HepG2 (cell line): ENCODE measurements around the gene CCDC33. TPM values are rescaled to one million over a fixed set of nuclear protein-coding genes. Genes with fewer than 3 reads are reported as not detected.

Source experiments
- BHLHE40 ChIP-seq: IDR thresholded peaks from 2 replicates; pipeline ENCODE4 v1.6.1; 2011; ENCODE audit warnings: low read length, improper control_type of control experiment
- FOXC1 ChIP-seq: sonication (generic); formaldehyde crosslinking; IDR thresholded peaks from 2 replicates; pipeline ENCODE4 v1.8.0; 2022; ENCODE audit warnings: mild to moderate bottlenecking, missing genetic modification reagents, borderline replicate concordance
- HOMEZ ChIP-seq: IDR thresholded peaks from 2 replicates; pipeline ENCODE4 v1.6.1; 2016; ENCODE audit warnings: low read depth
- JARID2 ChIP-seq: sonication (generic); formaldehyde crosslinking; IDR thresholded peaks from 2 replicates; pipeline ENCODE4 v1.8.1; 2023; ENCODE audit warnings: missing genetic modification reagents, inconsistent platforms; ENCODE audit not compliant: insufficient replicate concordance
- NR2F2 ChIP-seq: IDR thresholded peaks from 2 replicates; pipeline ENCODE4 v1.6.1; 2012; ENCODE audit warnings: low read depth, inconsistent platforms, borderline replicate concordance
- RFXAP ChIP-seq: sonication (generic); formaldehyde crosslinking; IDR thresholded peaks from 2 replicates; pipeline ENCODE4 v1.4.0; 2020; ENCODE audit warnings: missing genetic modification reagents, borderline replicate concordance
- TCF7 ChIP-seq: sonication (generic); IDR thresholded peaks from 2 replicates; pipeline ENCODE4 v1.6.1; 2016; ENCODE audit warnings: antibody characterized with exemption, low read depth
- ZNF274 ChIP-seq: sonication (generic); formaldehyde crosslinking; IDR thresholded peaks from 2 replicates; pipeline ENCODE4 v1.5.1; 2020; ENCODE audit warnings: mild to moderate bottlenecking, missing genetic modification reagents
- ZNF318 ChIP-seq: sonication (generic); formaldehyde crosslinking; IDR thresholded peaks from 2 replicates; pipeline ENCODE4 v1.4.0; 2020; ENCODE audit warnings: mild to moderate bottlenecking, missing genetic modification reagents
- ZNF33A ChIP-seq: sonication (generic); formaldehyde crosslinking; IDR thresholded peaks from 2 replicates; pipeline ENCODE4 v1.5.1; 2020; ENCODE audit warnings: missing genetic modification reagents, mild to moderate bottlenecking, moderate library complexity, borderline replicate concordance
- ZNF441 ChIP-seq: sonication (generic); formaldehyde crosslinking; IDR thresholded peaks from 2 replicates; pipeline ENCODE4 v1.7.0; 2021; ENCODE audit warnings: missing genetic modification reagents, borderline replicate concordance
- ZNF672 ChIP-seq: sonication (generic); formaldehyde crosslinking; IDR thresholded peaks from 2 replicates; pipeline ENCODE4 v1.8.1; 2022; ENCODE audit warnings: missing genetic modification reagents
- polyA plus RNA-seq, 8 experiments: library from polyadenylated mRNA; depleted of rRNA in 3 of 8; stranded (reverse) in 7 of 8; unstranded in 1 of 8; fragments of >200 nt; fragmentation: Illumina TruSeq in 4 of 8; extraction: Trizol in 4 of 8; gene quantifications; 2 replicates each; pipeline versions ENCODE4 v1.2.1 to v1.2.3, GENCODE V29; 2011 to 2016; ENCODE audit warnings: low read depth in 4 of 8, missing spikeins in 1 of 8, mixed read lengths in 1 of 8; ENCODE audit not compliant: insufficient read depth in 1 of 8
- total RNA-seq, 5 experiments: library from RNA; depleted of rRNA; stranded (reverse); fragments of >200 nt; fragmentation: Illumina TruSeq; extraction: Trizol; gene quantifications; 2 replicates each; pipeline ENCODE4 v1.2.3, GENCODE V29; 2016; ENCODE audit warnings: low read depth in 1 of 5
- TF ChIP-seq, protein P1 (sequence below): sonication (generic); formaldehyde crosslinking; IDR thresholded peaks from 2 replicates; pipeline ENCODE4 v1.4.0; 2020; ENCODE audit warnings: missing genetic modification reagents, borderline replicate concordance

CCDC33 gene
- total and polyA plus RNA-seq, 2 of the 13 experiments (the other 11 are each of a cell fraction or from before 2014, with no cell fraction given): 0.30 TPM; not detected in 1

DNA sequence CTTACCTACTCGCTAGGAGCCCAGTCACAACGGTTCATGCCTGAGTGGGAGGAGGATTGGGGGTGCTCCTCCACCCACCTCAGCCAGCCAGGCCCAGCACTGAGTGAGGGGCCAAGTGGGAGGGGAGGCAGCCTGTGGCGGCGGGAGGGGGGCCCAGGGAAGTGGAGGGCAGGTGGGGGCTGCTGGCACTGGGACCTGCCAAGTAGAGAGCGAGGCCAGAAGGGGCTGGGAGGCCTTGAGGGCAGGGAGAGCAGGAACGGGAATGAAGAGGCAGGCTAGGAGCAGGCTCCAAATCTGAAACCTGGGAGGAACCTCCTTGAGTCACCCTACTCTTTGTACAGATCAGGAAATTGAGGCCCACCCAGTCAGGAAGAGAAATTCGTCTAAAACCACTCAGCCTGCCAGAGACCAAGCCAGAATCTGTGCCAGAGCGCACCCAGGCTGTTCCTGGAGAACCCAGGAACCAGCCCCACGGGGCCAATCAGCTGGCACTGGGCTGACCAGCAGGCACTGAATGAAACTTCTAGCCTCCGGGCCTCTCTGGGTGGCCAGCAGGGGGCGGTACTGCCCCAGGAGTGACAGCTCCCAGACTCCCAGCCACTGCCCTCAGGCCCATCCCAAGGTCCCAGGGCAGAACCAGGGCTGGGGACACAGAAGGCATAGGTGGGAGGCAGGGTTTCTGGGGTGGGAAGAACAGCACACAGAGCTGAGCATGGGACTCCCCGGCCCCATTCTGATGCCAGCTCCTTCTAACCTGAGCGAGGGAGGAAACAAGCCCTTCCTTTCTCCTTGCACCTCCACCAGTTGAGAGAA is 146.1 kb downstream of the CCDC33 start (continued):
- TF ChIP-seq FOXC1 (CRISPR knock-in tag): no peak
- no peak for TF ChIP-seq NR2F2
- no peak for TF ChIP-seq ZNF441
- TF ChIP-seq ZNF318 (CRISPR knock-in tag): no peak
- TF ChIP-seq HOMEZ (CRISPR knock-in tag): no peak
- TF ChIP-seq, protein P1, sequence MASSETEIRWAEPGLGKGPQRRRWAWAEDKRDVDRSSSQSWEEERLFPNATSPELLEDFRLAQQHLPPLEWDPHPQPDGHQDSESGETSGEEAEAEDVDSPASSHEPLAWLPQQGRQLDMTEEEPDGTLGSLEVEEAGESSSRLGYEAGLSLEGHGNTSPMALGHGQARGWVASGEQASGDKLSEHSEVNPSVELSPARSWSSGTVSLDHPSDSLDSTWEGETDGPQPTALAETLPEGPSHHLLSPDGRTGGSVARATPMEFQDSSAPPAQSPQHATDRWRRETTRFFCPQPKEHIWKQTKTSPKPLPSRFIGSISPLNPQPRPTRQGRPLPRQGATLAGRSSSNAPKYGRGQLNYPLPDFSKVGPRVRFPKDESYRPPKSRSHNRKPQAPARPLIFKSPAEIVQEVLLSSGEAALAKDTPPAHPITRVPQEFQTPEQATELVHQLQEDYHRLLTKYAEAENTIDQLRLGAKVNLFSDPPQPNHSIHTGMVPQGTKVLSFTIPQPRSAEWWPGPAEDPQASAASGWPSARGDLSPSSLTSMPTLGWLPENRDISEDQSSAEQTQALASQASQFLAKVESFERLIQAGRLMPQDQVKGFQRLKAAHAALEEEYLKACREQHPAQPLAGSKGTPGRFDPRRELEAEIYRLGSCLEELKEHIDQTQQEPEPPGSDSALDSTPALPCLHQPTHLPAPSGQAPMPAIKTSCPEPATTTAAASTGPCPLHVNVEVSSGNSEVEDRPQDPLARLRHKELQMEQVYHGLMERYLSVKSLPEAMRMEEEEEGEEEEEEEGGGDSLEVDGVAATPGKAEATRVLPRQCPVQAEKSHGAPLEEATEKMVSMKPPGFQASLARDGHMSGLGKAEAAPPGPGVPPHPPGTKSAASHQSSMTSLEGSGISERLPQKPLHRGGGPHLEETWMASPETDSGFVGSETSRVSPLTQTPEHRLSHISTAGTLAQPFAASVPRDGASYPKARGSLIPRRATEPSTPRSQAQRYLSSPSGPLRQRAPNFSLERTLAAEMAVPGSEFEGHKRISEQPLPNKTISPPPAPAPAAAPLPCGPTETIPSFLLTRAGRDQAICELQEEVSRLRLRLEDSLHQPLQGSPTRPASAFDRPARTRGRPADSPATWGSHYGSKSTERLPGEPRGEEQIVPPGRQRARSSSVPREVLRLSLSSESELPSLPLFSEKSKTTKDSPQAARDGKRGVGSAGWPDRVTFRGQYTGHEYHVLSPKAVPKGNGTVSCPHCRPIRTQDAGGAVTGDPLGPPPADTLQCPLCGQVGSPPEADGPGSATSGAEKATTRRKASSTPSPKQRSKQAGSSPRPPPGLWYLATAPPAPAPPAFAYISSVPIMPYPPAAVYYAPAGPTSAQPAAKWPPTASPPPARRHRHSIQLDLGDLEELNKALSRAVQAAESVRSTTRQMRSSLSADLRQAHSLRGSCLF: no peak
- TF ChIP-seq RFXAP (CRISPR knock-in tag): no peak
- no peak for TF ChIP-seq BHLHE40
- TF ChIP-seq JARID2 (CRISPR knock-in tag): no peak
- no peak for TF ChIP-seq ZNF33A (CRISPR knock-in tag)
- TF ChIP-seq TCF7: no peak
- TF ChIP-seq ZNF274 (CRISPR knock-in tag): peak; percentile 80
- no peak for TF ChIP-seq ZNF672 (CRISPR knock-in tag)
